SU-DHL-6 (cell line): ENCODE data around the gene SPOCK1.

ENCODE experiments used
- H2AFZ ChIP-seq: fragments of 200-600 bp; sonication (generic); 2 replicates; pipeline ENCODE4 v1.6.1; 2014; ENCODE audit warnings: low read depth, mild to moderate bottlenecking, moderate library complexity, mixed read lengths, antibody characterized with exemption, low read length; ENCODE audit not compliant: severe bottlenecking
- H3F3A ChIP-seq: fragments of 200-600 bp; shearing (Covaris generic); 2 replicates; pipeline ENCODE4 v1.6.0; 2016; ENCODE audit warnings: antibody characterized with exemption, mild to moderate bottlenecking; ENCODE audit not compliant: insufficient read depth
- H3K27ac ChIP-seq: fragments of 200-600 bp; sonication (generic); 2 replicates; pipeline ENCODE4 v1.5.1; 2016; ENCODE audit warnings: low read depth, mild to moderate bottlenecking, low read length, moderate library complexity, mixed read lengths
- H3K27me3 ChIP-seq: fragments of 200-600 bp; sonication (generic), shearing (Covaris generic); 2 replicates; pipeline ENCODE4 v1.6.0; 2014; ENCODE audit warnings: mild to moderate bottlenecking, low read length
- H3K36me3 ChIP-seq: fragments of 200-600 bp; sonication (generic); 2 replicates; pipeline ENCODE4 v1.6.1; 2014; ENCODE audit warnings: mild to moderate bottlenecking, low read length, mixed read lengths
- H3K4me2 ChIP-seq: fragments of 300-600, 200-600 bp; shearing (Covaris generic), sonication (generic); 2 replicates; pipeline ENCODE4 v1.6.0; 2014; ENCODE audit warnings: low read length, low read depth, mild to moderate bottlenecking; ENCODE audit not compliant: poor library complexity, severe bottlenecking
- H3K4me3 ChIP-seq: fragments of 200-600 bp; sonication (generic); 2 replicates; pipeline ENCODE4 v1.5.1; 2014; ENCODE audit warnings: antibody characterized with exemption, low read length, mild to moderate bottlenecking, mixed read lengths; ENCODE audit not compliant: insufficient read depth, poor library complexity, severe bottlenecking
- H3K79me2 ChIP-seq: fragments of 200-600 bp; sonication (generic); 2 replicates; pipeline ENCODE4 v1.6.1; 2014; ENCODE audit warnings: mild to moderate bottlenecking, low read length, moderate library complexity; ENCODE audit not compliant: insufficient read depth
- H3K9ac ChIP-seq: fragments of 200-600 bp; sonication (generic); 2 replicates; pipeline ENCODE4 v1.7.0; 2014; ENCODE audit warnings: mild to moderate bottlenecking, low read length
- H3K9me2 ChIP-seq: fragments of 200-600 bp; sonication (generic); replicated peaks from 2 replicates; pipeline ENCODE4 v1.6.1; 2014; ENCODE audit warnings: low read length; ENCODE audit not compliant: insufficient read depth
- H3K9me3 ChIP-seq: fragments of 200-600 bp; sonication (generic); 2 replicates; pipeline ENCODE4 v1.6.1; 2014; ENCODE audit warnings: low read length, mixed read lengths; ENCODE audit not compliant: insufficient read depth
- H4K20me1 ChIP-seq: fragments of 200-600 bp; sonication (generic); 2 replicates; pipeline ENCODE4 v1.6.1; 2014; ENCODE audit warnings: low read depth, mild to moderate bottlenecking, antibody characterized with exemption, low read length, moderate library complexity, mixed read lengths
- CTCF ChIP-seq: fragments of 200-600 bp; sonication (generic); IDR thresholded peaks from one replicate; pipeline ENCODE4 v1.5.1; 2017; ENCODE audit warnings: antibody characterized with exemption, mild to moderate bottlenecking, low read length, moderate library complexity; ENCODE audit not compliant: insufficient read depth, poor library complexity, severe bottlenecking
- EZH2phosphoT487 ChIP-seq: fragments of 200-600 bp; sonication (generic), shearing (Covaris generic); conservative IDR thresholded peaks from 2 replicates; pipeline ENCODE4 v1.6.1; 2018; ENCODE audit warnings: mild to moderate bottlenecking, antibody characterized with exemption, low read length, moderate library complexity, mixed read lengths

Gene SPOCK1

DNA sequence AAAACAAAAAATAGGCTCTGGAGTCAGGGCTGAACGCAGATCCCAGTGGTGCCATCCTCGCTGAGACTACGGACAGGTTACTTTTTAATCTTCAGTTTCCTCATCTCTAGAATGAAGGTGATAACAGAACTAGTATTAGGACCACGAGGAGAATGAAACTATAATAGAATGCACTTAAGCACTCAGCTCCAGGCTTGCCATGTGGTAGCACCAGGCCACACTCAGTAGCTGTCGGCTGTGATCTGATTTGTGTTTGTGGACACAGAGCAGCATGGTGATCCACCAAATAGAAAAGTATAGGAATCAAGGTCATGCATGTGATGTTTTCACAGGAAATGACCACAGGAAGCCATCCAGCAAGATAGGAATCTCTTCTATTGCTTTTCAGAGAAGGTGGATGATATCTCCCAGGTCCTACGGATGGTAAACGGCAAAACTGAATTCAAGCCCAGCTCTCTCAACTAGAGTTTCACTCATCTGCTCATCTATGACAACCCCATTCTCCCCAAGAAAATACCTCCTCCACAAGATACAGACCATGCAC lies 498.0 kb downstream of the SPOCK1 start:
- no peak overlapping the region for H3K4me2 ChIP-seq
- no peak overlapping the region for H3K4me3 ChIP-seq
- H4K20me1 ChIP-seq: no peaks in the 10 kb centered on the region
- no peaks in the 10 kb centered on the region for H3K9me3 ChIP-seq
- no peaks in the 10 kb centered on the region for H3K36me3 ChIP-seq
- H3K79me2 ChIP-seq: no peaks in the 10 kb centered on the region
- no peak overlapping the region for H3K27ac ChIP-seq
- TF ChIP-seq EZH2phosphoT487 (no peak), CTCF (no peak)
- no peak overlapping the region for H3K9ac ChIP-seq
- H3F3A ChIP-seq: no peaks in the 10 kb centered on the region
- no peak overlapping the region for H2AFZ ChIP-seq
- no peaks in the 10 kb centered on the region for H3K9me2 ChIP-seq
- no peaks in the 10 kb centered on the region for H3K27me3 ChIP-seq

- Histone ChIP-seq H3K79me2 (no peaks in the 10 kb centered on the region), H4K20me1 (no peaks in the 10 kb centered on the region), H3K4me2 (no peak overlapping the region), H3K4me3 (no peak overlapping the region), H3K9ac (no peak overlapping the region), H3K27ac (no peak overlapping the region), H3K36me3 (no peaks in the 10 kb centered on the region), H3K9me2 (no peaks in the 10 kb centered on the region), H3F3A (no peaks in the 10 kb centered on the region), H2AFZ (no peak overlapping the region), H3K27me3 (no peaks in the 10 kb centered on the region), H3K9me3 (no peaks in the 10 kb centered on the region)
- TF ChIP-seq CTCF: no peak
- TF ChIP-seq EZH2phosphoT487: no peak
These were observed 499.3 kb downstream of the SPOCK1 start for GRCh38 chr5:136999787-137000186.

- no peak overlapping the region for H2AFZ ChIP-seq
- H3K27ac ChIP-seq: no peak overlapping the region
- H3K79me2 ChIP-seq: no peaks in the 10 kb centered on the region
- H3K9ac ChIP-seq: no peak overlapping the region
- no peak overlapping the region for H3K4me2 ChIP-seq
- H3K9me3 ChIP-seq: no peaks in the 10 kb centered on the region
- no peaks in the 10 kb centered on the region for H4K20me1 ChIP-seq
- no peaks in the 10 kb centered on the region for H3F3A ChIP-seq
- H3K4me3 ChIP-seq: no peak overlapping the region
- no peaks in the 10 kb centered on the region for H3K9me2 ChIP-seq
- TF ChIP-seq CTCF: no peak
- TF ChIP-seq EZH2phosphoT487: no peak
- no peaks in the 10 kb centered on the region for H3K27me3 ChIP-seq
- H3K36me3 ChIP-seq: no peaks in the 10 kb centered on the region
These were observed 500.2 kb downstream of the SPOCK1 start for GRCh38 chr5:136998854-136999357.
